NCI-H146 treated with DMSO at 0.1 percent for 48 hours (cell line): ENCODE results near the gene CLSTN2.

Source experiments
- DNase-seq: peaks from one replicate; lab custom pipeline; 2025; ENCODE audit not compliant: unreplicated experiment; lab: John Stamatoyannopoulos, UW

The CLSTN2 gene

GRCh38 chr3:140626856-140627255, 691.9 kb downstream of the CLSTN2 start:
- DNase-seq = no peak
